ENCODE measurements around the gene PLPPR2.

The PLPPR2 gene

DNA sequence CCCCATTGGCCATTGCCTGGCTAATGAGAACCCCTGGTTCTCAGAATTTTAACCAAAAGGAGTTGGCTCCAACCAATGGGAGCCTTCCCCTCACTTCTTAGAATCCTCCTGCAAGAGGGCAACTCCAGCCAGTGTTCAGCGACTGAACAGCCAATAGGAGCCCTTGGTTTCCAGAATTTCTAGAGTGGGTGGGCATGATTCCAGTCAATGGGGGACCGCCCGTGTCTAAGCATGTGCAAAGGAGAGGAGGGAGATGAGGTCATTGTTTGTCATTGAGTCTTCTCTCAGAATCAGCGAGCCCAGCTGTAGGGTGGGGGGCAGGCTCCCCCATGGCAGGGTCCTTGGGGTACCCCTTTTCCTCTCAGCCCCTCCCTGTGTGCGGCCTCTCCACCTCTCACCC lies 9.7 kb downstream of the PLPPR2 start:
- H3K9me3 ChIP-seq (ENCODE audit: insufficient read depth, low read depth, low read length), result no peaks in the 10 kb centered on the region
- H3K9me2 ChIP-seq (replicated peaks; ENCODE audit: low read depth, low read length), result no peaks in the 10 kb centered on the region
- no peaks in the 10 kb centered on the region for H4K20me1 ChIP-seq (ENCODE audit: insufficient read depth, low read length, poor library complexity, severe bottlenecking)
- no peak for TF ChIP-seq EZH2phosphoT487 (IDR thresholded peaks at IDR 0.05; ENCODE audit: borderline replicate concordance)
- TF ChIP-seq, protein P1, sequence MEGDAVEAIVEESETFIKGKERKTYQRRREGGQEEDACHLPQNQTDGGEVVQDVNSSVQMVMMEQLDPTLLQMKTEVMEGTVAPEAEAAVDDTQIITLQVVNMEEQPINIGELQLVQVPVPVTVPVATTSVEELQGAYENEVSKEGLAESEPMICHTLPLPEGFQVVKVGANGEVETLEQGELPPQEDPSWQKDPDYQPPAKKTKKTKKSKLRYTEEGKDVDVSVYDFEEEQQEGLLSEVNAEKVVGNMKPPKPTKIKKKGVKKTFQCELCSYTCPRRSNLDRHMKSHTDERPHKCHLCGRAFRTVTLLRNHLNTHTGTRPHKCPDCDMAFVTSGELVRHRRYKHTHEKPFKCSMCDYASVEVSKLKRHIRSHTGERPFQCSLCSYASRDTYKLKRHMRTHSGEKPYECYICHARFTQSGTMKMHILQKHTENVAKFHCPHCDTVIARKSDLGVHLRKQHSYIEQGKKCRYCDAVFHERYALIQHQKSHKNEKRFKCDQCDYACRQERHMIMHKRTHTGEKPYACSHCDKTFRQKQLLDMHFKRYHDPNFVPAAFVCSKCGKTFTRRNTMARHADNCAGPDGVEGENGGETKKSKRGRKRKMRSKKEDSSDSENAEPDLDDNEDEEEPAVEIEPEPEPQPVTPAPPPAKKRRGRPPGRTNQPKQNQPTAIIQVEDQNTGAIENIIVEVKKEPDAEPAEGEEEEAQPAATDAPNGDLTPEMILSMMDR (conservative IDR thresholded peaks at IDR 0.05; ENCODE audit: low read length), result no peak
- no peak overlapping the region for H3K4me2 ChIP-seq (ENCODE audit: low read depth, low read length, poor library complexity, severe bottlenecking)
- H3K27me3 ChIP-seq (ENCODE audit: insufficient read depth, low read length, poor library complexity, severe bottlenecking), result no peaks in the 10 kb centered on the region
- no peak overlapping the region for H2AFZ ChIP-seq (ENCODE audit: low read length)
- H3K79me2 ChIP-seq (ENCODE audit: insufficient read depth, low read length), result no peaks in the 10 kb centered on the region
- no peak overlapping the region for H3K4me3 ChIP-seq (ENCODE audit: low read length, poor library complexity, severe bottlenecking)
- no peaks in the 10 kb centered on the region for H3K4me1 ChIP-seq (ENCODE audit: insufficient read depth, low read length, poor library complexity, severe bottlenecking)
- H3K36me3 ChIP-seq (ENCODE audit: insufficient read depth, low read length), result no peaks in the 10 kb centered on the region
- H3K9ac ChIP-seq (ENCODE audit: low read depth, low read length, poor library complexity, severe bottlenecking), result no peak overlapping the region
- H3F3A ChIP-seq (ENCODE audit: low read depth), result no peaks in the 10 kb centered on the region

DNA sequence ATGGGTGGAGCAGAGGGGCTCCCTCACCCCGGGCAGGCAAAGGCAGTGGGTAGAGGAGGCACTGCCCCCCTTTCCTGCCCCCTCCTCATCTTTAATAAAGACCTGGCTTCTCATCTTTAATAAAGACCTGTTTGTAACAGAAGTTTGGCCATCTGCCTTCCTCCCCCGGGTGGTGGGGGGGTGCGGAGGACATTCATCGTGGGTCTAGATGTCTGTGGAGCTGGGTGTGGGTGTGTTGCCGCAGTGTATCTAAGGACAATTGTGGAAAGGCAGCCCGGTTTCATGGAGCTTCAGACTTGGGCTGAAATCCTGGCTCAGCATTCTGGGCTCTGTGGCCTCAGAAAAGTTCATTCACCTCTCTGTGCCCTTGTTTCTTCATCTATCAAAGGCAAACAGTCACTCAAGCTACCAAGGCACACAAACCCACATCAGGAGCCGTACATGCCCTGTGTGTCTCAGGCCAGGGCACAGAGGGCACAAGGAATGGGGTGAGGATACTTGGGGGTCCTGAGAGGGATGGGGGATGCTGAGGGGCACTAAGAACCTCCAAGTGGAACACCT lies 10.4 kb downstream of the PLPPR2 start:
- no peaks in the 10 kb centered on the region for H3K27me3 ChIP-seq (ENCODE audit: insufficient read depth, low read length, poor library complexity, severe bottlenecking)
- TF ChIP-seq EZH2phosphoT487 (IDR thresholded peaks at IDR 0.05; ENCODE audit: borderline replicate concordance), result no peak
- TF ChIP-seq, protein P1 (conservative IDR thresholded peaks at IDR 0.05; ENCODE audit: low read length), result no peak

DNA sequence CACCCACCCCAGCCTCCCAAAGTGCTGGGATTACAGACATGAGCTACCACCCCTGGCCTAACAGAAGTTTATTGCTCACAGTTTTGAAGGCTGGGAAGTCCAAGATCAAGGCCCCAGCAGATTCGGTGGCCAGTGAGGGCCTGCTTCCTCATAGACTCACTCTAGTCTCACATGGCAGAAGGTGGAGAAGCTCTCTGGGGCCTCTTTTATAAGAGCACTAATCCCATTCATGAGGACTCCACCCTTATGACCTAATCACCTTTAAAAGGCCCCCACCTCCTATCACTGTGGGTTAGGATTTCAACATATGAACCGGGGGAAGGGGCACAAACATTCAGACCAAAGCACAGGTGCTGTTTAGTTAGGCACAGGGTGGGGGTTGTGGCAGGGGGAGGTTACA lies 12.3 kb downstream of the PLPPR2 start:
- Histone ChIP-seq H3K36me3 (ENCODE audit: insufficient read depth, low read length) (no peaks in the 10 kb centered on the region), H3K79me2 (ENCODE audit: insufficient read depth, low read length) (no peaks in the 10 kb centered on the region), H3K9me2 (replicated peaks; ENCODE audit: low read depth, low read length) (no peaks in the 10 kb centered on the region), H3K9me3 (ENCODE audit: insufficient read depth, low read depth, low read length) (no peaks in the 10 kb centered on the region), H2AFZ (ENCODE audit: low read length) (no peak overlapping the region), H3F3A (ENCODE audit: low read depth) (no peaks in the 10 kb centered on the region), H3K9ac (ENCODE audit: low read depth, low read length, poor library complexity, severe bottlenecking) (no peak overlapping the region), H3K4me3 (ENCODE audit: low read length, poor library complexity, severe bottlenecking) (no peak overlapping the region), H3K27me3 (ENCODE audit: insufficient read depth, low read length, poor library complexity, severe bottlenecking) (no peaks in the 10 kb centered on the region), H4K20me1 (ENCODE audit: insufficient read depth, low read length, poor library complexity, severe bottlenecking) (no peaks in the 10 kb centered on the region), H3K4me2 (ENCODE audit: low read depth, low read length, poor library complexity, severe bottlenecking) (no peak overlapping the region), H3K4me1 (ENCODE audit: insufficient read depth, low read length, poor library complexity, severe bottlenecking) (no peaks in the 10 kb centered on the region)
- TF ChIP-seq, protein P1 (conservative IDR thresholded peaks at IDR 0.05; ENCODE audit: low read length), result no peak
- no peak for TF ChIP-seq EZH2phosphoT487 (IDR thresholded peaks at IDR 0.05; ENCODE audit: borderline replicate concordance)

More for the DNA sequence above, 10.4 kb downstream of the PLPPR2 start:
- H3K4me3 ChIP-seq (ENCODE audit: low read length, poor library complexity, severe bottlenecking), result no peak overlapping the region
- H3K9me3 ChIP-seq (ENCODE audit: insufficient read depth, low read depth, low read length), result no peaks in the 10 kb centered on the region
- H3F3A ChIP-seq (ENCODE audit: low read depth), result no peaks in the 10 kb centered on the region
- H2AFZ ChIP-seq (ENCODE audit: low read length), result no peak overlapping the region
- no peaks in the 10 kb centered on the region for H3K9me2 ChIP-seq (replicated peaks; ENCODE audit: low read depth, low read length)
- H3K36me3 ChIP-seq (ENCODE audit: insufficient read depth, low read length), result no peaks in the 10 kb centered on the region
- no peak overlapping the region for H3K9ac ChIP-seq (ENCODE audit: low read depth, low read length, poor library complexity, severe bottlenecking)
- H4K20me1 ChIP-seq (ENCODE audit: insufficient read depth, low read length, poor library complexity, severe bottlenecking), result no peaks in the 10 kb centered on the region
- H3K4me2 ChIP-seq (ENCODE audit: low read depth, low read length, poor library complexity, severe bottlenecking), result no peak overlapping the region
- H3K79me2 ChIP-seq (ENCODE audit: insufficient read depth, low read length), result no peaks in the 10 kb centered on the region
- H3K4me1 ChIP-seq (ENCODE audit: insufficient read depth, low read length, poor library complexity, severe bottlenecking), result no peaks in the 10 kb centered on the region

Measured in Loucy (cell line).